Mammary epithelial cell (primary cell): Measurements from ENCODE around the gene LMTK2.

Experiments
- EZH2 ChIP-seq: IDR thresholded peaks from 2 replicates; pipeline ENCODE4 v1.6.1; 2012; ENCODE audit warnings: low read length, inconsistent platforms, borderline replicate concordance
- TF ChIP-seq, protein P1 (sequence below), 2 donors: IDR thresholded peaks in 1 of 2; conservative IDR thresholded peaks in 1 of 2; 2 replicates each; pipeline ENCODE4 v1.5.1; 2011 to 2012; ENCODE audit warnings: inconsistent platforms in 2 of 2, low read length in 2 of 2, mild to moderate bottlenecking in 2 of 2, control low read depth in 1 of 2, low read depth in 1 of 2; ENCODE audit not compliant: insufficient read depth in 1 of 2; ENCODE audit errors: extremely low read depth in 1 of 2

DNA sequence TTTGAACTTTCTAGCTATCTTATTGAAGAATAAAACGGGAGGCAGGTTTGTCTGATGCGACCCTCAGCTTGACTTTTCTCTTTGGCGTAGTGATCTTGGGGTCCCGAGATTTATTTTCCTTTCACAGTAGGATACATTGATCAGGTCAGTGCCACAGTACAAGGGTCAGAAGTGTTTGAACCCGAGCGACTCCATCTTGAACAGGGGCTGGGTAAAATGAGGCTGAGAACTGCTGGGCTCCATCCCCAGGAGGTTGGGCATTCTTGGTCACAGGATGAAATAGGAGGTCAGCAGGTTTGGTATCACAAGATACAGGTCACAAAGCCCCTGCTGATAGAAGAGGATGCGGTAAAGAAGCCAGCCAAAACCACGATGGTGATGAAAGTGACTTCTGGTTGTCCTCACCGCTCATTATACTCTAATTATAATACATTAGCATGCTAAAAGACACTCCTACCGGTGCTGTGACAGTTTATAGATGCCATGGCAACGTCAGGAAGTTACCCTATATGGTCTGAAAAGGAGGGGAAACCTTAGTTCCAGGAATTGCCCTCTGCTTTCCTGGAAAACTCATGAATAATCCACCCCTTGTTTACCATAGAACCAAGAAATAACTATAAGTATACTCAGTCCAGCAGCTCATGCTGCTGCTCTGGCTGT lies 148.4 kb downstream of the LMTK2 start:
- TF ChIP-seq, protein P1, sequence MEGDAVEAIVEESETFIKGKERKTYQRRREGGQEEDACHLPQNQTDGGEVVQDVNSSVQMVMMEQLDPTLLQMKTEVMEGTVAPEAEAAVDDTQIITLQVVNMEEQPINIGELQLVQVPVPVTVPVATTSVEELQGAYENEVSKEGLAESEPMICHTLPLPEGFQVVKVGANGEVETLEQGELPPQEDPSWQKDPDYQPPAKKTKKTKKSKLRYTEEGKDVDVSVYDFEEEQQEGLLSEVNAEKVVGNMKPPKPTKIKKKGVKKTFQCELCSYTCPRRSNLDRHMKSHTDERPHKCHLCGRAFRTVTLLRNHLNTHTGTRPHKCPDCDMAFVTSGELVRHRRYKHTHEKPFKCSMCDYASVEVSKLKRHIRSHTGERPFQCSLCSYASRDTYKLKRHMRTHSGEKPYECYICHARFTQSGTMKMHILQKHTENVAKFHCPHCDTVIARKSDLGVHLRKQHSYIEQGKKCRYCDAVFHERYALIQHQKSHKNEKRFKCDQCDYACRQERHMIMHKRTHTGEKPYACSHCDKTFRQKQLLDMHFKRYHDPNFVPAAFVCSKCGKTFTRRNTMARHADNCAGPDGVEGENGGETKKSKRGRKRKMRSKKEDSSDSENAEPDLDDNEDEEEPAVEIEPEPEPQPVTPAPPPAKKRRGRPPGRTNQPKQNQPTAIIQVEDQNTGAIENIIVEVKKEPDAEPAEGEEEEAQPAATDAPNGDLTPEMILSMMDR (conservative IDR thresholded peaks at IDR 0.05 in 1 of 2, IDR thresholded peaks at IDR 0.05 in 1 of 2; ENCODE audit: extremely low read depth in 1 of 2, insufficient read depth in 1 of 2, low read depth in 1 of 2, low read length in 2 of 2) = no peak
- no peak for TF ChIP-seq EZH2
